NB4 (cell line): ENCODE measurements around the gene CDH23.
A peak's percentile ranks its signal among the peaks of the same experiment; 100 is the strongest.
"Not testable (repeated sequence)": the region's sequence is repeated elsewhere in the genome, so short reads cannot be mapped to it uniquely, and the experiment has no call there.

ENCODE experiments used
- DNase-seq: peaks from one replicate; pipeline ENCODE4 v3.0.0; 2010; ENCODE audit warnings: low read depth
- H3K4me3 ChIP-seq: one replicate; pipeline ENCODE4 v1.5.1; 2011; ENCODE audit warnings: mild to moderate bottlenecking, low read depth, low read length, moderate library complexity
- MYC ChIP-seq: IDR thresholded peaks from 2 replicates; pipeline ENCODE4 v1.6.1; 2011; ENCODE audit warnings: low read depth, low read length
- POLR2A ChIP-seq: IDR thresholded peaks from 2 replicates; pipeline ENCODE4 v1.6.1; 2011; ENCODE audit warnings: mild to moderate bottlenecking; ENCODE audit not compliant: insufficient read length; ENCODE audit errors: extremely low read depth
- TF ChIP-seq, protein P1 (sequence below): IDR thresholded peaks from 2 replicates; pipeline ENCODE4 v1.6.1; 2011; ENCODE audit warnings: low read depth, low read length
- TF ChIP-seq, protein P2 (sequence below): IDR thresholded peaks from one replicate; pipeline ENCODE4 v1.5.1; 2012; ENCODE audit warnings: low read depth, low read length

CDH23 gene

DNA sequence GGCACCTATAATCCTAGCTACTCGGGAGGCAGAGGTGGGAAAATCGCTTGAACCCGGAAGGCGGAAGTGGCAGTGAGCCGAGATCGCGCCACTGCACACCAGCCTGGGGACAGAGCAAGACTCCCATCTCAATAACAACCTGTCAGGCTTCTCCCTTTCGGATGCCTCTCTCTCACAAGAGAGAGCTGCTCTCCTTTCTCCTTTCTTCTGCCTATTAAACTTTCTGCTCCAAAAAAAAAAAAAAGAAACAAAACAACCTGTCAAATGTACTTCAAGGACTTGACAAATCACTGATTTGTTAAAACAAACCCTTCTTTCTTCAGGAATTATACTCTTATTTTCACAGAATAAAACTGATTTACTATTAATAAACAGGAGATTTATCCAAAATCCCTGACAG lies 450.7 kb downstream of the CDH23 start:
- DNase-seq = no peak
- H3K4me3 ChIP-seq = no peak overlapping the region
- TF ChIP-seq MYC (no peak), POLR2A (no peak)
- TF ChIP-seq, protein P1, sequence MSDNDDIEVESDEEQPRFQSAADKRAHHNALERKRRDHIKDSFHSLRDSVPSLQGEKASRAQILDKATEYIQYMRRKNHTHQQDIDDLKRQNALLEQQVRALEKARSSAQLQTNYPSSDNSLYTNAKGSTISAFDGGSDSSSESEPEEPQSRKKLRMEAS = no peak
- TF ChIP-seq, protein P2, sequence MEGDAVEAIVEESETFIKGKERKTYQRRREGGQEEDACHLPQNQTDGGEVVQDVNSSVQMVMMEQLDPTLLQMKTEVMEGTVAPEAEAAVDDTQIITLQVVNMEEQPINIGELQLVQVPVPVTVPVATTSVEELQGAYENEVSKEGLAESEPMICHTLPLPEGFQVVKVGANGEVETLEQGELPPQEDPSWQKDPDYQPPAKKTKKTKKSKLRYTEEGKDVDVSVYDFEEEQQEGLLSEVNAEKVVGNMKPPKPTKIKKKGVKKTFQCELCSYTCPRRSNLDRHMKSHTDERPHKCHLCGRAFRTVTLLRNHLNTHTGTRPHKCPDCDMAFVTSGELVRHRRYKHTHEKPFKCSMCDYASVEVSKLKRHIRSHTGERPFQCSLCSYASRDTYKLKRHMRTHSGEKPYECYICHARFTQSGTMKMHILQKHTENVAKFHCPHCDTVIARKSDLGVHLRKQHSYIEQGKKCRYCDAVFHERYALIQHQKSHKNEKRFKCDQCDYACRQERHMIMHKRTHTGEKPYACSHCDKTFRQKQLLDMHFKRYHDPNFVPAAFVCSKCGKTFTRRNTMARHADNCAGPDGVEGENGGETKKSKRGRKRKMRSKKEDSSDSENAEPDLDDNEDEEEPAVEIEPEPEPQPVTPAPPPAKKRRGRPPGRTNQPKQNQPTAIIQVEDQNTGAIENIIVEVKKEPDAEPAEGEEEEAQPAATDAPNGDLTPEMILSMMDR = no peak

DNA sequence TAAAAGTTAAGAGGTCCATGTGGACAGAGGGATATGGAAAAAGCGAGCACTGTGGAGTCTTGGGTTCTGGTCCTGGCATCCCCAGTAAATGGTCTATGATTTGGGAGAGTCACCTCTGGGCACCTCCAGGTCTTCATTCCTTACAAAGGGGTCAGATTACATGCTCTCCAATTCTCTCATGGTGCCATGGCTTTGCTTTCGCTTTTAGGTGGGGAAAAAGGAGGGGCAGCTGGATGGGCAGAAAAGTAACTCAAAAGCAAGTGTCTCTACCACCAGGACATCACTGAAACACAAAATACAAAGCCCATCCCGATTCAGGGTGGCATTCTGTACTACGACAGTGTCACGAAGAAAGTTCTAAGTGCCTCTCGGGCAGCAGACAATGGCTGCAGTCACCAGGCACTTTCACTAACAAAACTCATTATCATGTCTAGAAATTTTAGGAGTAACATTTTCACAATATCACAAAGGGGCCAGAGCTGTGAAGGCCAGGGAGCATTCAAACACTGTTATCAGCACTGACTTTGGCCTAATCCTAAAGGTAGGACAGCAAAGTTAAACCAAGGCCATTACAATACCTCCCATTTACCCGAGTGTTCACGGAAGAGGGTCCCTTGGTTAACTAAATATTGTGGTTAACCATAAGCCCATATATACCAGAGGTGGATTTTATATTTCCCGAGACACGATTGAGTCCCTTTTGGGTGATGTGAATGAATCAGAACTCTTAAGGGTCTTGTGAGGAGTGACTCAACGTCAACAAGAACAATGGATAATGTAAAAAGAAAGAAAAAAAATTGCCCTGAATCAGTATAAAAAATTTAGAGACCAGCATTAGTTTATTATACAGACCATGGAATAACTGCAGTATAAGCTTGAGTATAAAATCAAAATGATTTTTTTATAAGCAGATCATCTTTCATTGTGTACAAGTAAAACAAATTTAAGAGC lies 451.9 kb downstream of the CDH23 start:
- TF ChIP-seq POLR2A (no peak), MYC (no peak)
- TF ChIP-seq, protein P1 = no peak
- TF ChIP-seq, protein P2 = no peak
- no peak for DNase-seq

DNA sequence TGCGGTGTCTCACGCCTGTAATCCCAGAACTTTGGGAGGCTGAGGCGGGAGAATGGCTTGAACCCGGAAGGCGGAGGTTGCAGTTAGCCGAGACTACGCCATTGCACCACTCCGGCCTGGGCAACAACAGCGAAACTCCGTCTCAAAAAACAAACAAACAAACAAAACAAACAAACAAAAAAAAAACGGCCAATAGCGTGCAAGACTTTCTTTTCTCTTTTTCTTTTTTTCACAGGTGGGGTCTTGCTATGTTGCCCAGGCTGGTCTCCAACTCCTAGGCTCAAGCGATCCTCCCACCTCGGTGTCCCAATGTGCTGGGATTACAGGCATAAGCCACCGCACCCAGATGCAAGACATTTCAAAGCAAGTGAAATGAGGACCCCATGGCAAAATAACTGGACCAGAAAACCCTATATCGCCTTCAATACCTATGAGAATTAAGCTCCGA lies 452.8 kb downstream of the CDH23 start:
- no peak for TF ChIP-seq MYC
- TF ChIP-seq, protein P2 = no peak
- TF ChIP-seq, protein P1 = no peak
- no peak for DNase-seq
- no peak overlapping the region for H3K4me3 ChIP-seq

More for the DNA sequence above, 451.9 kb downstream of the CDH23 start:
- H3K4me3 ChIP-seq = no peak overlapping the region

DNA sequence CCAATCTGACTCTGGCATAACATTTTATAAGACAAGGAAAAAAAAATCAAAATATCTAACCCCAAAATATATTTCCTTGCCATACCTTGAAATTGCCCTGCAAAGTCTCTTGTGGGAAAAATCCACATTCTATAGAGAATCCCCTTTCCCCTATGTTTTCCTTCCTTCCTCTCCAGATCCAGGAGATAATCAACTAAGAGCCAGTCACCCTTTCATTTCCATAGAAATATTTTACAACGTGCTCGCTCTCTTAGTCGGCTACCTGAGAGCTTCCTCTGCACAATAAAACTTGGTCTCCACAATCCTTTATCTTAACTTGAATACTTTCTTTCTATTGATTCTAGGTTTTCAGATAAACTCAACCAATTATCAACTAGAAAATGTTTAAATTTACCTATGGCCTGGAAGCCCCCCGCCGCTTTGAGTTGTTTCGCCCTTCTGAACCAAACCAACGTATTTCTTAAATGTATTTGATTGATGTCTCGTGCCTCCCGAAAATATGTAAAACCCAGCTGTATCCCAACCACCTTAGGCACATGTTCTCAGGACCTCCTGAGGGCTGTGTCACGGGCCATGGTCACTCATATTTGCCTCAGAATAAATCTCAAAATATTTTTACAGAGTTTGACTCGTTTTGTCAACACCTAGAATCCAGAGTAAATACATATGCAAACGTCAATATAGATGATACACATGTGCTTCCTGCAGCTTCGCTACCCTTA lies 453.5 kb downstream of the CDH23 start:
- no peak for DNase-seq
- TF ChIP-seq MYC (no peak), POLR2A (no peak)
- TF ChIP-seq, protein P1 = no peak
- H3K4me3 ChIP-seq = peak overlapping the region; percentile 93

- TF ChIP-seq, protein P2 = no peak
- TF ChIP-seq POLR2A (peak; percentile 96), MYC (peak; percentile 69)
- TF ChIP-seq, protein P1 = peak; percentile 94
- DNase-seq = peak; percentile 98
- peak within 1 kb of the TSS; percentile 93 for H3K4me3 ChIP-seq
Measured at GRCh38 chr10:71850743-71851464, 454.2 kb downstream of the CDH23 start, which contains the start of gene PSAP. PSAP (minus strand) TSS chr10:71851251; CDS start chr10:71851221, 30 bp downstream.

GRCh38 chr10:71851465-71852095 lies 454.9 kb downstream of the CDH23 start:
- H3K4me3 ChIP-seq, DNase-seq: not testable (repeated sequence)
